ENCODE measurements around the gene DOCK2. TPM values are rescaled to one million over a fixed set of nuclear protein-coding genes. Genes with fewer than 3 reads are reported as not detected.

DOCK2 gene
- total and polyA plus RNA-seq, 2 donors (not counting 3 experiments of a cell fraction or from before 2014, with no cell fraction given), result 0.62 to 4.8 TPM

DNA sequence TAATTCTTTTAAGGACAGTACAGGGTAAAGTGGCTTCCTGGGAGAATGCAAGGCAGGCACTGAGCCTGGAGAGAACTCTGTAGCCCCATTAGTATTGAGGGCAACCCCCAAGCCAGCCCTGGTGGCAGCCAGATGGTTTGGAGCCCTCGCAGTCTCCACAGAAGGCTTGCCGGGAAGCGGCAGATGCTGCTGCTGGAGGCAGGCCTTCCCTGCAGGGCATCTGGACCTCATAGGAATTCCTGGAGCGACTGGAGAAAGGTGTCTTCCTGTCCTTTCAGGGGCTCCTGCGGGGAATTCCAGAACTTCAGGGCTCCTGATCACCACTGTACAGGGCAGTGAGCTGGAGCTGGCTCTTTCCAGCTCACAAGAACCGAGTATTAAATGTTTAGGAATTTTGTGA, 175.7 kb downstream of the DOCK2 start:
- ChIA-PET CTCF (no interaction called here), POLR2A (no interaction called here)
- no peak for FAIRE-seq
- Histone ChIP-seq H2AFZ (ENCODE audit: low read depth, low read length) (no peak overlapping the region), H3K27me3 (ENCODE audit: control insufficient read depth in 2 of 2, insufficient read depth in 2 of 2, low read length in 2 of 2) (peaks cover 0 to 4% of the 10 kb centered on the region in 2 experiments), H3K9ac (replicated peaks; ENCODE audit: extremely low read depth, insufficient read depth, low read length) (no peak overlapping the region), H3K36me3 (ENCODE audit: control insufficient read depth in 2 of 2, extremely low read depth in 1 of 2, insufficient read depth in 2 of 2, low read length in 2 of 2) (no peaks in the 10 kb centered on the region), H3K27ac (ENCODE audit: insufficient read depth, low read depth, low read length) (no peak overlapping the region), H3K4me2 (ENCODE audit: insufficient read depth, low read length) (no peak overlapping the region), H3K4me1 (ENCODE audit: control insufficient read depth, extremely low read depth, insufficient read depth, low read length) (no peaks in the 10 kb centered on the region), H3K9me3 (replicated peaks; ENCODE audit: control insufficient read depth, insufficient read depth, low read length) (no peaks in the 10 kb centered on the region), H3K79me2 (ENCODE audit: control insufficient read depth, insufficient read depth, low read length) (no peaks in the 10 kb centered on the region), H3K9me1 (replicated peaks; ENCODE audit: control insufficient read depth, extremely low read depth, insufficient read depth, low read length) (no peaks in the 10 kb centered on the region), H4K20me1 (replicated peaks; ENCODE audit: control insufficient read depth, extremely low read depth, insufficient read depth, low read length) (no peaks in the 10 kb centered on the region), H3K4me3 (replicated peaks in 1 of 3; ENCODE audit: insufficient read depth in 1 of 3, low read depth in 1 of 3, low read length in 3 of 3) (no peak overlapping the region)
- dilution Hi-C loops (cut with MboI; ENCODE audit: extremely low pct_ligation_motif_present, low sequenced_read_pairs), result no loop called here
- no TSS peak for BruUV-seq (replicated peaks)
- intact Hi-C loops (cut with micrococcal nuclease), result no loop called here
- TF ChIP-seq POLR2A (IDR thresholded peaks at IDR 0.05; ENCODE audit: low read depth, low read length) (no peak), EZH2 (IDR thresholded peaks at IDR 0.05; ENCODE audit: borderline replicate concordance, low read depth, low read length, severe bottlenecking) (no peak), MYC (IDR thresholded peaks at IDR 0.05; ENCODE audit: low read depth, low read length) (no peak), JUN (IDR thresholded peaks at IDR 0.05; ENCODE audit: borderline replicate concordance, insufficient read depth, insufficient read length, low read depth) (no peak), FOS (IDR thresholded peaks at IDR 0.05; ENCODE audit: borderline replicate concordance, insufficient read depth, low read length) (no peak), POLR2AphosphoS5 (IDR thresholded peaks at IDR 0.05; ENCODE audit: insufficient read depth, low read depth, low read length) (no peak), GATA2 (IDR thresholded peaks at IDR 0.05; ENCODE audit: insufficient read depth, insufficient read length, low read depth, low read length) (no peak)
- TF ChIP-seq, protein P1, sequence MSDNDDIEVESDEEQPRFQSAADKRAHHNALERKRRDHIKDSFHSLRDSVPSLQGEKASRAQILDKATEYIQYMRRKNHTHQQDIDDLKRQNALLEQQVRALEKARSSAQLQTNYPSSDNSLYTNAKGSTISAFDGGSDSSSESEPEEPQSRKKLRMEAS (IDR thresholded peaks at IDR 0.05; ENCODE audit: insufficient read depth, insufficient read length), result no peak
- TF ChIP-seq, protein P2, sequence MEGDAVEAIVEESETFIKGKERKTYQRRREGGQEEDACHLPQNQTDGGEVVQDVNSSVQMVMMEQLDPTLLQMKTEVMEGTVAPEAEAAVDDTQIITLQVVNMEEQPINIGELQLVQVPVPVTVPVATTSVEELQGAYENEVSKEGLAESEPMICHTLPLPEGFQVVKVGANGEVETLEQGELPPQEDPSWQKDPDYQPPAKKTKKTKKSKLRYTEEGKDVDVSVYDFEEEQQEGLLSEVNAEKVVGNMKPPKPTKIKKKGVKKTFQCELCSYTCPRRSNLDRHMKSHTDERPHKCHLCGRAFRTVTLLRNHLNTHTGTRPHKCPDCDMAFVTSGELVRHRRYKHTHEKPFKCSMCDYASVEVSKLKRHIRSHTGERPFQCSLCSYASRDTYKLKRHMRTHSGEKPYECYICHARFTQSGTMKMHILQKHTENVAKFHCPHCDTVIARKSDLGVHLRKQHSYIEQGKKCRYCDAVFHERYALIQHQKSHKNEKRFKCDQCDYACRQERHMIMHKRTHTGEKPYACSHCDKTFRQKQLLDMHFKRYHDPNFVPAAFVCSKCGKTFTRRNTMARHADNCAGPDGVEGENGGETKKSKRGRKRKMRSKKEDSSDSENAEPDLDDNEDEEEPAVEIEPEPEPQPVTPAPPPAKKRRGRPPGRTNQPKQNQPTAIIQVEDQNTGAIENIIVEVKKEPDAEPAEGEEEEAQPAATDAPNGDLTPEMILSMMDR (IDR thresholded peaks at IDR 0.05; ENCODE audit: extremely low read depth in 1 of 2, insufficient read depth in 1 of 2, low read depth in 1 of 2, low read length in 2 of 2), result no peak
- no peak for DNase-seq (ENCODE audit: low read depth, low spot score)
